Activated CD4-positive, alpha-beta memory T cell treated with anti-CD3 and anti-CD28 coated beads, Interleukin-2, amount 10 ng/mL, durations not matched to agents 7 days and 5 days (primary cell): ENCODE measurements around the gene SMIM7. TPM values are rescaled to one million over a fixed set of nuclear protein-coding genes. Genes with fewer than 3 reads are reported as not detected.
"Not testable (repeated sequence)": the region's sequence is repeated elsewhere in the genome, so short reads cannot be mapped to it uniquely, and the experiment has no call there.

Experiments used
- CTCF ChIA-PET: fragments of 350-600 bp; sonication (Branson Sonifier 250); formaldehyde crosslinking; loops from one replicate; lab custom pipeline; 2021; ENCODE audit warnings: antibody characterized with exemption, inconsistent platforms; lab: Charles Lee
- POLR2A ChIA-PET: fragments of 350-600 bp; sonication (Branson Sonifier 250); formaldehyde crosslinking; loops from one replicate; lab custom pipeline; 2021; ENCODE audit warnings: antibody characterized with exemption; lab: Charles Lee
- DNase-seq: peaks from one replicate; pipeline ENCODE4 v3.0.0-alpha.2; 2020
- H3K27ac Mint-ChIP-seq: one replicate; pipeline ENCODE4 v1.8.0; 2021; ENCODE audit warnings: mild to moderate bottlenecking, mixed read lengths
- H3K27me3 Mint-ChIP-seq: one replicate; pipeline ENCODE4 v1.8.0; 2021; ENCODE audit warnings: mixed read lengths
- H3K36me3 Mint-ChIP-seq: one replicate; pipeline ENCODE4 v1.8.0; 2021; ENCODE audit warnings: low read depth, mixed read lengths
- H3K4me1 Mint-ChIP-seq: one replicate; pipeline ENCODE4 v1.8.0; 2021; ENCODE audit warnings: mixed read lengths
- H3K4me3 Mint-ChIP-seq: one replicate; pipeline ENCODE4 v1.8.0; 2021; ENCODE audit warnings: mild to moderate bottlenecking, mixed read lengths
- H3K9me3 Mint-ChIP-seq: one replicate; pipeline ENCODE4 v1.8.0; 2021; ENCODE audit warnings: mixed read lengths
- total RNA-seq, 2 experiments: library from RNA; stranded (reverse); gene quantifications; one replicate each; pipeline ENCODE4 v1.2.3, GENCODE V29; 2021

The SMIM7 gene
- total RNA-seq, 2 experiments from 2014 or later, result 52.6 to 60.6 TPM

GRCh38 chr19:16673231-16673630, 13.3 kb upstream of the SMIM7 start:
- Mint-ChIP-seq H3K27ac (no peak overlapping the region), H3K4me1 (no peaks in the 10 kb centered on the region), H3K36me3 (no peaks in the 10 kb centered on the region), H3K9me3 (no peaks in the 10 kb centered on the region), H3K4me3 (no peak overlapping the region), H3K27me3 (no peaks in the 10 kb centered on the region)
- POLR2A ChIA-PET, result interaction anchor here (2.7 kb wide), 1 partner anchor 13 kb away, joined by 13 read pairs; the partner anchor contains the start of genes SMIM7 and TMEM38A
- DNase-seq, result no peak
- CTCF ChIA-PET, result interaction anchor here (1.9 kb wide), 1 partner anchor 12 kb away, joined by 7 read pairs; the partner anchor contains the start of gene TMEM38A

DNA sequence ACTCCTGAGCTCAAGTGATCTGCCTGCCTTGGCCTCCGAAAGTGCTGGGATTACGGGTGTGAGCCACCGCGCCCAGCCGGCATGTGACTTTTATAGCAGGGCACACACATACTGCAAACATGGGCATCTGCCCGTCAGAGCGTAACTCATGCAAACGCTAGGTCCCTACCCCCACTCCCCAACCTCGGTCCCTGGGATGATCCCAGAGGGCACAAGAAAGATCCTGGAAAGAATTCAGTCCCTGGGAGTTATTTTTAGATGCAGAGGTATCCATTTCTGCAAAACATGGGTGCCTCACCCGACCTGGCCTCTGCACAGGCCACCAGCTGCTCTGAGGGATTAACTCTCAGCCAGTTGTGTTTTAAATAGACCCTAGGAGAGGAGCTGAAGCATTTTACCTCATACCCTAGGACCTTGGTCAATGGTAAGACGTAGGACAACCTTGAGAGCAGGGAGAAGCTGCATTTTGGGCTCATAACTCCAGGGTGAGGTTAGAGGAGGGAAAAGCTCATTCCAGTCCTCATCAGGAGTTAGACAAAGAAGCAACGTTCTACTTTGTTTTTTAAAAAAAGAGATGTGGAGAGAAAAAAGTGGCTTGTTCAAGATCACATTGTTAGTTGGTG, 11.8 kb upstream of the SMIM7 start:
- H3K27me3 Mint-ChIP-seq, result no peaks in the 10 kb centered on the region
- no peaks in the 10 kb centered on the region for H3K4me1 Mint-ChIP-seq
- ChIA-PET CTCF (interaction anchor here (1.0 to 1.9 kb wide), 2 partner anchors 10 to 11 kb away, joined by 3 to 7 read pairs; partner anchors contain the start of gene TMEM38A), POLR2A (interaction anchor here (2.7 kb wide), 1 partner anchor 12 kb away, joined by 13 read pairs; the partner anchor contains the start of genes SMIM7 and TMEM38A)
- no peak overlapping the region for H3K27ac Mint-ChIP-seq
- no peak overlapping the region for H3K4me3 Mint-ChIP-seq
- no peak for DNase-seq
- no peaks in the 10 kb centered on the region for H3K36me3 Mint-ChIP-seq
- H3K9me3 Mint-ChIP-seq, result no peaks in the 10 kb centered on the region

- CTCF ChIA-PET, result interaction anchor here (0.8 kb wide), 1 partner anchor 382 kb away, joined by 3 read pairs; no protein-coding TSS in a partner anchor
- Mint-ChIP-seq H3K27ac (no peak overlapping the region), H3K9me3 (no peaks in the 10 kb centered on the region), H3K27me3 (no peaks in the 10 kb centered on the region), H3K36me3 (no peaks in the 10 kb centered on the region), H3K4me3 (no peak overlapping the region), H3K4me1 (no peaks in the 10 kb centered on the region)
- no peak for DNase-seq
- POLR2A ChIA-PET, result no interaction called here
These were observed 10.3 kb upstream of the SMIM7 start for GRCh38 chr19:16670291-16670690.

- POLR2A ChIA-PET, H3K9me3 Mint-ChIP-seq, DNase-seq, H3K27me3 Mint-ChIP-seq, H3K27ac Mint-ChIP-seq, H3K4me3 Mint-ChIP-seq, CTCF ChIA-PET, H3K4me1 Mint-ChIP-seq, H3K36me3 Mint-ChIP-seq: not testable (repeated sequence)
These were observed 8.8 kb upstream of the SMIM7 start for GRCh38 chr19:16668702-16669101.

DNA sequence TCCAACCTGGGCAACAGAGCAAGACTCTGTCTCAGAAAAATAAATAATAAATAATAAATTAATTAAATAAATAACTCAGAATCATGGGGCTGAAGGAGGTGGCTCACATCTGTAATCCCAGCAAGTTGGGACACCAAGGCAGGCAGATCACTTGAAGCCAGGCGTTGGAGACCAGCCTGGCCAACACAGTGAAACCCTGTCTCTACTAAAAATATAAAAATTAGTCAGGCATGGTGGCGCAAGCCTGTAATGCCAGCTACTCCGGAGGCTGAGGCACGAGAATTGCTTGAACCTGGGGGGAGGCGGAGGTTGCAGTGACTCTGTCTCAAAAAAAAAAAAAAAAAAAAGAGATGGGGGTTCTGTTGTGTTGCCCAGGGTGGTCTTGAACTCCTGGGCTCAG, 8.2 kb upstream of the SMIM7 start:
- CTCF ChIA-PET, result no interaction called here
- Mint-ChIP-seq H3K4me1 (peaks cover 10% of the 10 kb centered on the region), H3K27ac (no peak overlapping the region), H3K9me3 (no peaks in the 10 kb centered on the region), H3K27me3 (peaks cover 2% of the 10 kb centered on the region), H3K36me3 (no peaks in the 10 kb centered on the region), H3K4me3 (no peak overlapping the region)
- POLR2A ChIA-PET, result no interaction called here
- DNase-seq, result no peak

GRCh38 chr19:16661480-16662034, 1.6 kb upstream of the SMIM7 start:
- ChIA-PET CTCF (interaction anchor here (0.6 to 1.8 kb wide), 4 partner anchors 11 to 27 kb away, joined by 3 to 7 read pairs (median 4); no protein-coding TSS in a partner anchor), POLR2A (interaction anchor here (0.8 to 6.6 kb wide), 9 partner anchors 15 to 166 kb away, joined by 3 to 73 read pairs (median 4); partner anchors contain the start of genes C19orf44, CALR3, MED26 and SLC35E1)
- H3K4me3 Mint-ChIP-seq, result peak overlapping the region; percentile 70
- DNase-seq, result no peak
- peaks cover 44% of the 10 kb centered on the region for H3K4me1 Mint-ChIP-seq
- H3K36me3 Mint-ChIP-seq, result peaks cover 23% of the 10 kb centered on the region
- no peak overlapping the region for H3K27ac Mint-ChIP-seq
- no peaks in the 10 kb centered on the region for H3K9me3 Mint-ChIP-seq
- peaks cover 13% of the 10 kb centered on the region for H3K27me3 Mint-ChIP-seq

- Mint-ChIP-seq H3K4me1 (peaks cover 49% of the 10 kb centered on the region), H3K4me3 (peak within 1 kb of the TSS; percentile 98), H3K27me3 (peaks cover 13% of the 10 kb centered on the region), H3K36me3 (peaks cover 29% of the 10 kb centered on the region), H3K27ac (peak within 1 kb of the TSS; percentile 97), H3K9me3 (no peaks in the 10 kb centered on the region)
- DNase-seq, result peak; percentile 49
- CTCF ChIA-PET, result interaction anchor here (0.6 to 1.8 kb wide), 4 partner anchors 12 to 54 kb away, joined by 3 to 7 read pairs (median 3); no protein-coding TSS in a partner anchor
- POLR2A ChIA-PET, result interaction anchor here (0.8 to 6.6 kb wide), 15 partner anchors 12 to 165 kb away, joined by 3 to 73 read pairs (median 5); partner anchors contain the start of genes C19orf44, CALR3, MED26 and SLC35E1
These were observed 977 bp upstream of the SMIM7 start, which contains the start of gene TMEM38A for GRCh38 chr19:16660763-16661479. TSS of gene TMEM38A (plus strand) at chr19:16661139. CDS start at chr19:16661218, 79 bp downstream.

DNA sequence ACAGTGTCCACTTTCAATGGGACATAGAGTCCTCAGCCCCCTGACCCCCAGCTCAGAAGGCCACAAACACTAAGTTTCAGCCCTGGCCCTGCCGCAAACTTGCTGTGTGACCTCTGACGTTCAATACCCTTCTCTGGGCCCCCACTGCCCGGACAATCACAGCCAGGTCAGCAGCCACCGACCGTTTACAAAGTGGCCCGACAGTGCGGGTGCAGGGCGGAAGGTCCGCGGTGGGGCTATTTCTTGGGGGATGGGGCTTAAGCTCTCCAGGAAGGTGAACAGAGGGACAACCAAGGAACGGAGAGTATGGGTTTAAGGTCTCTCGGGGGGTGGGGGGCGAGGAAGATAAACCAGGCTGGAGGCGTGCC, 496 bp downstream of the SMIM7 start:
- ChIA-PET POLR2A (interaction anchor here (0.6 to 6.6 kb wide), 14 partner anchors 13 to 329 kb away, joined by 3 to 73 read pairs (median 8); partner anchors contain the start of genes MED26, SIN3B and SLC35E1), CTCF (interaction anchor here (1.0 to 1.5 kb wide), 2 partner anchors 56 to 72 kb away, joined by 3 read pairs; no protein-coding TSS in a partner anchor)
- Mint-ChIP-seq H3K4me1 (peaks cover 51% of the 10 kb centered on the region), H3K36me3 (peaks cover 42% of the 10 kb centered on the region), H3K27ac (peak overlapping the region; percentile 97), H3K9me3 (no peaks in the 10 kb centered on the region), H3K27me3 (peaks cover 13% of the 10 kb centered on the region), H3K4me3 (peak overlapping the region; percentile 98)
- DNase-seq, result no peak

DNA sequence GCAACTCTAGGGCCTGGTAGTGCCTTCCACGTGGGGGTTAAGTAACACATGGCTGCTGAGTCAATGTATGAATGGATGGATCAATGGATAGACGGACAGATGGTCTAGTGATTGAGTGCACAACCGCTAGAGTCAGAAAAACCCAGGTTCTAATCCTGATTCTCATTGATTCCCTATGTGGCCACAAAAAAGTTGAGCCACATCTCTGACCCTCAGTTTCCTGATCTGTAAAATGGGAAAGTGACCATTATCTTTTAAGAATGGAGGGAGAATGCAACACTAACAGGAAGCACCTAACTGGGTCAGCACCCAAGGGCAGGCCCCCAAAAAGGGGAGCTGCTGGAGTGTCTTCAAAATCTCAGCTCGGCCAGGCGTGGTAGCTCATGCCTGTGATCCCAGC, 2.6 kb downstream of the SMIM7 start:
- Mint-ChIP-seq H3K27me3 (peaks cover 8% of the 10 kb centered on the region), H3K4me3 (no peak overlapping the region), H3K4me1 (peaks cover 40% of the 10 kb centered on the region), H3K36me3 (peaks cover 58% of the 10 kb centered on the region), H3K9me3 (no peaks in the 10 kb centered on the region), H3K27ac (no peak overlapping the region)
- DNase-seq, result no peak
- CTCF ChIA-PET, result no interaction called here
- POLR2A ChIA-PET, result interaction anchor here (0.9 to 6.6 kb wide), 3 partner anchors 11 to 91 kb away, joined by 3 to 73 read pairs (median 22); partner anchors contain the start of gene MED26

GRCh38 chr19:16655727-16656126, 4.2 kb downstream of the SMIM7 start:
- H3K4me1 Mint-ChIP-seq, result peaks cover 29% of the 10 kb centered on the region
- POLR2A ChIA-PET, result no interaction called here
- no peak for DNase-seq

DNA sequence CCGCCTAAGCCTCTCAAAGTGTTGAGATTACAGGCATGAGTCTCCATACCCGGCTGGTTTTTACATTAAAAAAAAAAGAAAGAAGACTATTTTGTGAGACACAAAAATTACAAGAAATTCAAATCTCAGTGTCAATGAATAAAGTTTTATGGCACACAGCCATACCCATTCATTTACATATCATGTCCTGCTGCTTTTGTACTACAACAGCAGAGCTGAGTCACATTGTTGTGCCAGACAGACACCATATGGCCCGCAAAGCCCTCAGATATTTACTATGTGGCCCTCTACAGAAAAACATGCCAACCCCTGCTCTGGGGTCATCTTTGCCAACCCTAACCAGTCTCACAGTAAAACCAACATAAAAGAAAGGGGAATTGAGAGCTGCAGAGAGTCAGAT, 5.3 kb downstream of the SMIM7 start:
- Mint-ChIP-seq H3K4me1 (peaks cover 34% of the 10 kb centered on the region), H3K9me3 (no peaks in the 10 kb centered on the region), H3K27ac (no peak overlapping the region), H3K27me3 (no peaks in the 10 kb centered on the region), H3K4me3 (no peak overlapping the region), H3K36me3 (peaks cover 79% of the 10 kb centered on the region)
- no peak for DNase-seq
- ChIA-PET POLR2A (interaction anchor here (1.2 kb wide), 1 partner anchor 26 kb away, joined by 3 read pairs; no protein-coding TSS in a partner anchor), CTCF (no interaction called here)

More at GRCh38 chr19:16655727-16656126, 4.2 kb downstream of the SMIM7 start:
- no peak overlapping the region for H3K4me3 Mint-ChIP-seq
- H3K36me3 Mint-ChIP-seq, result peaks cover 73% of the 10 kb centered on the region
- no peaks in the 10 kb centered on the region for H3K27me3 Mint-ChIP-seq
- no peaks in the 10 kb centered on the region for H3K9me3 Mint-ChIP-seq
- CTCF ChIA-PET, result interaction anchor here (0.7 kb wide), 1 partner anchor 73 kb away, joined by 4 read pairs; no protein-coding TSS in a partner anchor
- H3K27ac Mint-ChIP-seq, result no peak overlapping the region

DNA sequence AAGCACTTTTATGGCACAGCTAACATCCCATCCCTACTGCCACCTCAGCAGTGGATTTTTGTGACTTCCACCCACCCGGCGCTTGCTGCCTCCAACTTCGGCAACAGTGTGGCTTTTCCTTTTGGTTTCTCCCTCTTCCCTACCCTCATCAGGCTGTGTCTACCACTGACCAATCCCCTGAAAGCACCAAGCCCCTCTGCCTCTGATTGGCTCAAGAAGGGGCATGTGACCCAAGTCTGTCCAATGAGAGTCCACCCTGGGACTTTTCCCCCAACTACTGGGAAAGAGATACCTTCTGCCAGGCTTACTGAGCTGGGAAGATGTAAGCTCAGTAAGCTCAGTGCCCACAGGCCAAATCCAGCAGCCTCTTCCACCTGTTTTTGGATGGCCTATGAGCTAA, 5.8 kb downstream of the SMIM7 start:
- Mint-ChIP-seq H3K27ac (no peak overlapping the region), H3K9me3 (no peaks in the 10 kb centered on the region), H3K27me3 (no peaks in the 10 kb centered on the region), H3K36me3 (peaks cover 82% of the 10 kb centered on the region), H3K4me1 (peaks cover 35% of the 10 kb centered on the region), H3K4me3 (no peak overlapping the region)
- no peak for DNase-seq
- POLR2A ChIA-PET, result interaction anchor here (1.2 kb wide), 1 partner anchor 26 kb away, joined by 3 read pairs; no protein-coding TSS in a partner anchor
- CTCF ChIA-PET, result no interaction called here
